ENCODE data around the gene TCAP.

The TCAP gene, protein sequence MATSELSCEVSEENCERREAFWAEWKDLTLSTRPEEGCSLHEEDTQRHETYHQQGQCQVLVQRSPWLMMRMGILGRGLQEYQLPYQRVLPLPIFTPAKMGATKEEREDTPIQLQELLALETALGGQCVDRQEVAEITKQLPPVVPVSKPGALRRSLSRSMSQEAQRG

DNA sequence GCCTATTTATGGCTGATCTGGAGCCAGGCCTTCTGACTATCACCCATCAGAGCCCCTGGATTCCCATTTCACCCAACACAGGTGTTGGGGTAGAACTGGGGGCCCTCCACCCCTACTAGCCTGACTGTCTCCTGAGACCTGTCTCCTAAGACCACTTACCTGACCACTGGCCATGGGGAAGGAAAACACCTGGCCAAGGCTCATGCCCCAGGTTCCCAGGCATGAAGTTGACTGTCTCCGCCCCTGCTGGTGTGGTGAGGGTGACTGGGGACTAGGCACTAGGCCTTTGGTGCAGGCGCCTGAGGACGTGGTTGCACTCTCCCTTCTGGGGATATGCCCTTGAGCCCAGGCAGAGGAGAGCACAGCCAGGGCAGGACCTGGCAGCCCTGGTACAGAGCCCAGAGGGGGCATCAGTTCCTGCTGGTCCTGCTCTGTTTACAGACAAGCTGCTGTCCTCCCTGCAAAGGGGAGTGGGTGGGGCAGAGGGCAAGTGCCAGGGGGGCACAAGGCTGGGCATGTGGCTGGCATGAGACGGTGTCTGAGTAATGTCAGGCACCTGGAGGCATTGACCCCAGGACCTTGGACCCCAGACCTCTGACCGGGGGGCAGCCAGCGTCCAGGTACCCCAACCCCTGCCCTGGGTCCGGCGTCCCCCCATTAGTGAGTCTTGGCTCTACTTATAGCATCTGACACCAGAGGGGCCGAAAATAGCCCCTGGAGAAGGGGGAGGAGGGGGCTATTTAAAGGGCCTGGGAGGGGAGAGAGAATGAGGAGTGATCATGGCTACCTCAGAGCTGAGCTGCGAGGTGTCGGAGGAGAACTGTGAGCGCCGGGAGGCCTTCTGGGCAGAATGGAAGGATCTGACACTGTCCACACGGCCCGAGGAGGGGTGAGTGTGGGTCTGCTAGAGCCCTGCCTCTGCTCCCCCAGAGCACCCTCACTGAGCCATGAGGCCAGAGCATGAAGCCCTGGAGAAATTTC lies at the start of gene TCAP:
Gene TCAP, plus strand, starts transcription at position 769 of the 981 bp plus-strand sequence. Its CDS starts 11 bp downstream, at position 780.
- H3K9ac ChIP-seq (ENCODE audit: low read depth, low read length, poor library complexity, severe bottlenecking) = no peak within 1 kb of the TSS

DNA sequence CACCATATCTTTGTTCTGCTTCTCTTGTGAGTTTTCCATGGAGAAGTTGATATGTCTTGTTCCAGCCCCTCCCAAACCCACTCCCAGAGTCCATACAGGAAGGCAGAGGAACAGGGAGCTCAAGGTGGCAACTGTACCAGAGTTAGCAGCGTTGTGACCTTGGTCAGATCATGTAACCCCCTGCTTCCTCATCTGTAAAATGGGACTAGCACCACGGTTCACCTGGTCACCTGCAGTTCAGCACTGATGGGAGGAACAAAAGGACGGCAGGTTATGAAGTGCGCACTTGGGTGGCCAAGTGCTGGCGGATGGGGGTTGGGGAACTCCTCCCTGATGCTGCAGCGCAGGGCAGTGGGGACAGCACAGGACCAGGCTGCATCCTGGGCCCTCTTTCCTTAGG lies 49.7 kb upstream of the TCAP start:
- Histone ChIP-seq H3K79me2 (ENCODE audit: insufficient read depth, low read length) (no peaks in the 10 kb centered on the region), H3K4me2 (ENCODE audit: low read depth, low read length, poor library complexity, severe bottlenecking) (no peak overlapping the region), H3K9ac (ENCODE audit: low read depth, low read length, poor library complexity, severe bottlenecking) (no peak overlapping the region), H3K9me2 (replicated peaks; ENCODE audit: low read depth, low read length) (no peaks in the 10 kb centered on the region), H3K36me3 (ENCODE audit: insufficient read depth, low read length) (no peaks in the 10 kb centered on the region), H3K27me3 (ENCODE audit: insufficient read depth, low read length, poor library complexity, severe bottlenecking) (no peaks in the 10 kb centered on the region), H4K20me1 (ENCODE audit: insufficient read depth, low read length, poor library complexity, severe bottlenecking) (no peaks in the 10 kb centered on the region), H3K4me3 (ENCODE audit: low read length, poor library complexity, severe bottlenecking) (no peak overlapping the region), H2AFZ (ENCODE audit: low read length) (no peak overlapping the region), H3K4me1 (ENCODE audit: insufficient read depth, low read length, poor library complexity, severe bottlenecking) (peaks cover 17% of the 10 kb centered on the region), H3F3A (ENCODE audit: low read depth) (no peaks in the 10 kb centered on the region), H3K9me3 (ENCODE audit: insufficient read depth, low read depth, low read length) (no peaks in the 10 kb centered on the region)
- TF ChIP-seq EZH2phosphoT487 (IDR thresholded peaks at IDR 0.05; ENCODE audit: borderline replicate concordance) = no peak
- TF ChIP-seq, protein P1, sequence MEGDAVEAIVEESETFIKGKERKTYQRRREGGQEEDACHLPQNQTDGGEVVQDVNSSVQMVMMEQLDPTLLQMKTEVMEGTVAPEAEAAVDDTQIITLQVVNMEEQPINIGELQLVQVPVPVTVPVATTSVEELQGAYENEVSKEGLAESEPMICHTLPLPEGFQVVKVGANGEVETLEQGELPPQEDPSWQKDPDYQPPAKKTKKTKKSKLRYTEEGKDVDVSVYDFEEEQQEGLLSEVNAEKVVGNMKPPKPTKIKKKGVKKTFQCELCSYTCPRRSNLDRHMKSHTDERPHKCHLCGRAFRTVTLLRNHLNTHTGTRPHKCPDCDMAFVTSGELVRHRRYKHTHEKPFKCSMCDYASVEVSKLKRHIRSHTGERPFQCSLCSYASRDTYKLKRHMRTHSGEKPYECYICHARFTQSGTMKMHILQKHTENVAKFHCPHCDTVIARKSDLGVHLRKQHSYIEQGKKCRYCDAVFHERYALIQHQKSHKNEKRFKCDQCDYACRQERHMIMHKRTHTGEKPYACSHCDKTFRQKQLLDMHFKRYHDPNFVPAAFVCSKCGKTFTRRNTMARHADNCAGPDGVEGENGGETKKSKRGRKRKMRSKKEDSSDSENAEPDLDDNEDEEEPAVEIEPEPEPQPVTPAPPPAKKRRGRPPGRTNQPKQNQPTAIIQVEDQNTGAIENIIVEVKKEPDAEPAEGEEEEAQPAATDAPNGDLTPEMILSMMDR (conservative IDR thresholded peaks at IDR 0.05; ENCODE audit: low read length) = no peak

More for the DNA sequence above, at the start of gene TCAP:
- no peaks in the 10 kb centered on the region for H3K4me1 ChIP-seq (ENCODE audit: insufficient read depth, low read length, poor library complexity, severe bottlenecking)
- H3F3A ChIP-seq (ENCODE audit: low read depth) = no peaks in the 10 kb centered on the region
- H2AFZ ChIP-seq (ENCODE audit: low read length) = no peak within 1 kb of the TSS
- peaks cover 26% of the 10 kb centered on the region; the same call in 1 of the 2 replicates for H3K36me3 ChIP-seq (ENCODE audit: insufficient read depth, low read length)
- no peak within 1 kb of the TSS for H3K4me2 ChIP-seq (ENCODE audit: low read depth, low read length, poor library complexity, severe bottlenecking)
- no peaks in the 10 kb centered on the region for H3K9me3 ChIP-seq (ENCODE audit: insufficient read depth, low read depth, low read length)
- H4K20me1 ChIP-seq (ENCODE audit: insufficient read depth, low read length, poor library complexity, severe bottlenecking) = no peaks in the 10 kb centered on the region
- no peaks in the 10 kb centered on the region for H3K79me2 ChIP-seq (ENCODE audit: insufficient read depth, low read length)
- TF ChIP-seq, protein P1 (conservative IDR thresholded peaks at IDR 0.05; ENCODE audit: low read length) = no peak
- no peak for TF ChIP-seq EZH2phosphoT487 (IDR thresholded peaks at IDR 0.05; ENCODE audit: borderline replicate concordance)
- no peaks in the 10 kb centered on the region for H3K9me2 ChIP-seq (replicated peaks; ENCODE audit: low read depth, low read length)
- no peaks in the 10 kb centered on the region for H3K27me3 ChIP-seq (ENCODE audit: insufficient read depth, low read length, poor library complexity, severe bottlenecking)
- no peak within 1 kb of the TSS for H3K4me3 ChIP-seq (ENCODE audit: low read length, poor library complexity, severe bottlenecking)

DNA sequence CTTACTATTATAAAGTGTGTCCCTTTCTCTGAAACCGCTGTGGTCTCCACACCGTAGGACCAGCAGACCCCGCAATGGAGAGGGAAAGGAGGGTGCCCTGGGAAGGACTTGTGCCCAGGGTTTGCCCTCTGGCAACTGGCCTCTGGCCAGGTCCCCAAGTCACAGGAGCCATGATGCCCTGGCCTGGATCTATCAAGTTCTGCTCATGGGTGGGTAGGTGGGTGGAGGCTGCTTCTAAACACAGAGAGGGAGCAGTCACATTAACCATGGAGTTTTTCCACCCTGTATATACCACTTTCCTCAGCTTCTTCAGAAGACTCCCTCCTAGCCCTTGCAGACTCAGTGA lies 48.1 kb upstream of the TCAP start:
- H3K79me2 ChIP-seq (ENCODE audit: insufficient read depth, low read length) = no peaks in the 10 kb centered on the region
- peak overlapping the region; percentile 70 for H3K4me2 ChIP-seq (ENCODE audit: low read depth, low read length, poor library complexity, severe bottlenecking)
- peak overlapping the region; percentile 86; the same call in 1 of the 2 replicates for H2AFZ ChIP-seq (ENCODE audit: low read length)
- H3K9me2 ChIP-seq (replicated peaks; ENCODE audit: low read depth, low read length) = no peaks in the 10 kb centered on the region
- TF ChIP-seq EZH2phosphoT487 (IDR thresholded peaks at IDR 0.05; ENCODE audit: borderline replicate concordance) = no peak
- TF ChIP-seq, protein P1 (conservative IDR thresholded peaks at IDR 0.05; ENCODE audit: low read length) = no peak
- H3K4me1 ChIP-seq (ENCODE audit: insufficient read depth, low read length, poor library complexity, severe bottlenecking) = peaks cover 17% of the 10 kb centered on the region
- H3F3A ChIP-seq (ENCODE audit: low read depth) = no peaks in the 10 kb centered on the region
- peak overlapping the region; percentile 53 for H3K9ac ChIP-seq (ENCODE audit: low read depth, low read length, poor library complexity, severe bottlenecking)
- no peaks in the 10 kb centered on the region for H3K27me3 ChIP-seq (ENCODE audit: insufficient read depth, low read length, poor library complexity, severe bottlenecking)
- H3K36me3 ChIP-seq (ENCODE audit: insufficient read depth, low read length) = no peaks in the 10 kb centered on the region
- H4K20me1 ChIP-seq (ENCODE audit: insufficient read depth, low read length, poor library complexity, severe bottlenecking) = no peaks in the 10 kb centered on the region
- H3K9me3 ChIP-seq (ENCODE audit: insufficient read depth, low read depth, low read length) = no peaks in the 10 kb centered on the region
- peak overlapping the region; percentile 90 for H3K4me3 ChIP-seq (ENCODE audit: low read length, poor library complexity, severe bottlenecking)

Measured in Loucy (cell line).